Spleen (tissue), 11 donors: ENCODE measurements around the gene PPP4R3B. TPM values are rescaled to one million over a fixed set of nuclear protein-coding genes. Genes with fewer than 3 reads are reported as not detected.

ENCODE experiments used
- DNase-seq: peaks from one replicate; pipeline ENCODE4 v3.0.0-alpha.2; 2020
- H3K27ac ChIP-seq, 8 donors: fragments of 200-600 bp; sonication (generic) in 7 of 8; 1 replicate in 4 of 8; 2 replicates in 4 of 8; pipeline versions ENCODE4 v1.5.0 to v1.8.0; 2016 to 2021; ENCODE audit warnings: inconsistent platforms in 4 of 8, mild to moderate bottlenecking in 4 of 8, moderate library complexity in 1 of 8
- H3K27me3 ChIP-seq, 7 donors: fragments of 200-600 bp; sonication (generic) in 6 of 7; replicated peaks in 1 of 7; 1 replicate in 4 of 7; 2 replicates in 3 of 7; pipeline versions ENCODE4 v1.5.0 to v1.8.0; 2016 to 2021; ENCODE audit warnings: inconsistent platforms in 3 of 7, mild to moderate bottlenecking in 1 of 7
- H3K36me3 ChIP-seq, 6 donors: fragments of 200-600 bp; sonication (generic) in 5 of 6; 1 replicate in 4 of 6; 2 replicates in 2 of 6; pipeline versions ENCODE4 v1.5.0 to v1.8.0; 2016 to 2021; ENCODE audit warnings: inconsistent platforms in 2 of 6
- H3K4me1 ChIP-seq, 6 donors: fragments of 200-600 bp; sonication (generic) in 5 of 6; 1 replicate in 3 of 6; 2 replicates in 3 of 6; pipeline versions ENCODE4 v1.5.0 to v1.8.0; 2016 to 2021; ENCODE audit warnings: inconsistent platforms in 3 of 6
- H3K4me3 ChIP-seq, 8 donors: fragments of 200-600 bp; sonication (generic) in 7 of 8; 1 replicate in 4 of 8; 2 replicates in 4 of 8; pipeline versions ENCODE4 v1.5.0 to v1.8.0; 2016 to 2021; ENCODE audit warnings: inconsistent platforms in 4 of 8, mild to moderate bottlenecking in 4 of 8, moderate library complexity in 2 of 8
- H3K9me3 ChIP-seq, 8 donors: fragments of 200-600 bp; sonication (generic) in 7 of 8; 1 replicate in 4 of 8; 2 replicates in 4 of 8; pipeline versions ENCODE4 v1.5.0 to v1.8.0; 2016 to 2021; ENCODE audit warnings: inconsistent platforms in 4 of 8
- POLR2A ChIP-seq, 3 donors: fragments of 450-650 bp; IDR thresholded peaks; one replicate each; pipeline ENCODE4 v1.5.1; 2017; ENCODE audit warnings: antibody characterized with exemption in 3 of 3, mild to moderate bottlenecking in 1 of 3
- POLR2AphosphoS5 ChIP-seq, 3 donors: sonication (generic); formaldehyde crosslinking; IDR thresholded peaks; one replicate each; pipeline ENCODE4 v1.5.1; 2017; ENCODE audit warnings: antibody characterized with exemption in 3 of 3
- WGBS, 5 donors: extraction: QIAGEN DNeasy Blood & Tissue Kit in 3 of 5; methylation state at CpG; one replicate each; pipeline versions ENCODE4 v1.1.5 to v1.1.7; 2013 to 2018; 5-methylcytosine and 5-hydroxymethylcytosine counted together
- intact Hi-C: fragments of 100-400 bp; cut with DNase I; formaldehyde crosslinking; loops from one replicate; pipeline ENCODE4 v1.15.0; 2023; ENCODE audit warnings: low total_unique reads
- polyA plus RNA-seq, 3 donors: library from polyadenylated mRNA; stranded (reverse); fragments of 200-250 nt; gene quantifications; one replicate each; pipeline ENCODE4 v1.2.1, GENCODE V29; 2013
- total RNA-seq, 7 donors: library from RNA; depleted of rRNA in 3 of 7; stranded (reverse); fragments of >200 nt in 3 of 7; fragmentation: NEBNext Ultra II Directional in 4 of 7; extraction: Animal tissue kit (Norgen Biotek cat#: 25700) in 4 of 7; gene quantifications; one replicate each; pipeline versions ENCODE4 v1.1.0 to v1.2.1, GENCODE V29; 2016 to 2021
- TF ChIP-seq, protein P1 (sequence below), 11 experiments: fragments of 200-600 bp in 7 of 11; fragments of 450-650 bp in 4 of 11; sonication (generic) in 4 of 11; IDR thresholded peaks in 8 of 11; conservative IDR thresholded peaks in 3 of 11; 1 replicate in 7 of 11; 2 replicates in 4 of 11; pipeline versions ENCODE4 v1.4.0 to v1.8.0; 2016 to 2021; ENCODE audit warnings: antibody characterized with exemption in 11 of 11, inconsistent platforms in 4 of 11, mild to moderate bottlenecking in 1 of 11
- donor health status: healthy with polysubstance abuse.
- donor health status: DM: no; HTN: no; CAD: no; lungs with moderate emphysema.
- donor health status: DM: no; HTN: no; CAD: no.
- donor health status: Bipolar disorder and iron deficiency.
- donor health status: healthy.
- donor health status: DM: no; HTN: no; CAD: no.
- donor health status: DM: yes; HTN: yes; CAD: no.

Gene PPP4R3B
- total and polyA plus RNA-seq, 10 donors = 22.3 to 89.5 (median 74.4) TPM

DNA sequence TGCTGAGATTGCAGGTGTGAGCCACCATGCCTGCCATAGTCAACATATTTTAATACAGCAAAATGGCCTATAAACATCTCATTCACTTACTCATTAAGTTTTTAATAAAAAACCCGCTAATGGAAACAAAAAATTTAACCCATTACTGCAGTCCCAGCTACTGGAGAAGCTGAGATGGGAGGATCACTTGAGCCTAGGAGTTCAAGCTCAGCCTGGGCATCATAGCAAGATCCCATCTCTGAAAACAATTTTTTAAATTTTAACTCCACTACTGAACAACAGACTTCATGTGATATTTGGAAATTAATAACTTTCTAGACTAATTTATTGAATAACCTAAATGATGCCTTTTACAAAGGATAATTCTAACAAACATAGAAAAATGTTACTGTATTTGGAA is 5.4 kb downstream of the PPP4R3B start:
- intact Hi-C loops = loop anchor here (10.0 kb wide), 1 partner anchor 87 kb away; no protein-coding TSS in a partner anchor
- peaks cover 0 to 66% (median 39%) of the 10 kb centered on the region in 6 donors for H3K36me3 ChIP-seq
- H3K27me3 ChIP-seq = no peaks in the 10 kb centered on the region
- H3K27ac ChIP-seq = no peak overlapping the region
- peaks cover 18 to 92% (median 44%) of the 10 kb centered on the region in 6 donors for H3K4me1 ChIP-seq
- no peak for DNase-seq
- 89 to 96% (median 93%) methylated on average over 1 of the region's 1 CpG for whole genome bisulfite sequencing, 5 donors
- H3K9me3 ChIP-seq = no peaks in the 10 kb centered on the region
- TF ChIP-seq POLR2AphosphoS5 (IDR thresholded peaks at IDR 0.05) = no peak
- TF ChIP-seq, protein P1, sequence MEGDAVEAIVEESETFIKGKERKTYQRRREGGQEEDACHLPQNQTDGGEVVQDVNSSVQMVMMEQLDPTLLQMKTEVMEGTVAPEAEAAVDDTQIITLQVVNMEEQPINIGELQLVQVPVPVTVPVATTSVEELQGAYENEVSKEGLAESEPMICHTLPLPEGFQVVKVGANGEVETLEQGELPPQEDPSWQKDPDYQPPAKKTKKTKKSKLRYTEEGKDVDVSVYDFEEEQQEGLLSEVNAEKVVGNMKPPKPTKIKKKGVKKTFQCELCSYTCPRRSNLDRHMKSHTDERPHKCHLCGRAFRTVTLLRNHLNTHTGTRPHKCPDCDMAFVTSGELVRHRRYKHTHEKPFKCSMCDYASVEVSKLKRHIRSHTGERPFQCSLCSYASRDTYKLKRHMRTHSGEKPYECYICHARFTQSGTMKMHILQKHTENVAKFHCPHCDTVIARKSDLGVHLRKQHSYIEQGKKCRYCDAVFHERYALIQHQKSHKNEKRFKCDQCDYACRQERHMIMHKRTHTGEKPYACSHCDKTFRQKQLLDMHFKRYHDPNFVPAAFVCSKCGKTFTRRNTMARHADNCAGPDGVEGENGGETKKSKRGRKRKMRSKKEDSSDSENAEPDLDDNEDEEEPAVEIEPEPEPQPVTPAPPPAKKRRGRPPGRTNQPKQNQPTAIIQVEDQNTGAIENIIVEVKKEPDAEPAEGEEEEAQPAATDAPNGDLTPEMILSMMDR (IDR thresholded peaks at IDR 0.05 in 8 of 11, conservative IDR thresholded peaks at IDR 0.05 in 3 of 11) = no peak
- no peak for TF ChIP-seq POLR2A (IDR thresholded peaks at IDR 0.05)
- H3K4me3 ChIP-seq = no peak overlapping the region

GRCh38 chr2:55610954-55611743 is 6.3 kb downstream of the PPP4R3B start:
- no peaks in the 10 kb centered on the region for H3K9me3 ChIP-seq
- no peak overlapping the region for H3K27ac ChIP-seq
- TF ChIP-seq, protein P1 (IDR thresholded peaks at IDR 0.05 in 8 of 11, conservative IDR thresholded peaks at IDR 0.05 in 3 of 11) = no peak
- peak in 1 of 3 donors; percentile 17 for TF ChIP-seq POLR2AphosphoS5 (IDR thresholded peaks at IDR 0.05)
- no peak overlapping the region for H3K4me3 ChIP-seq
- no peak for DNase-seq
- peaks cover 0 to 74% (median 39%) of the 10 kb centered on the region in 6 donors for H3K36me3 ChIP-seq
- H3K27me3 ChIP-seq = no peaks in the 10 kb centered on the region
- WGBS, 5 donors = 89 to 98% (median 93%) methylated on average over 3 of the region's 3 CpGs
- intact Hi-C loops = loop anchor here (10.0 kb wide), 1 partner anchor 86 kb away; no protein-coding TSS in a partner anchor
- H3K4me1 ChIP-seq = peaks cover 17 to 90% (median 41%) of the 10 kb centered on the region in 6 donors

- Histone ChIP-seq H3K36me3 (peaks cover 0 to 70% (median 38%) of the 10 kb centered on the region in 6 donors), H3K27ac (no peak overlapping the region), H3K4me1 (peaks cover 8 to 84% (median 30%) of the 10 kb centered on the region in 6 donors), H3K27me3 (no peaks in the 10 kb centered on the region), H3K9me3 (no peaks in the 10 kb centered on the region), H3K4me3 (no peak overlapping the region)
- TF ChIP-seq, protein P1 (IDR thresholded peaks at IDR 0.05 in 8 of 11, conservative IDR thresholded peaks at IDR 0.05 in 3 of 11) = no peak
- no peak for TF ChIP-seq POLR2A (IDR thresholded peaks at IDR 0.05)
- no peak for TF ChIP-seq POLR2AphosphoS5 (IDR thresholded peaks at IDR 0.05)
- no peak for DNase-seq
- intact Hi-C loops = loop anchor here (10.0 kb wide), 1 partner anchor 85 kb away; no protein-coding TSS in a partner anchor
- WGBS, 5 donors = 75 to 89% (median 83%) methylated on average over 1 of the region's 1 CpG
These were observed 7.4 kb downstream of the PPP4R3B start for GRCh38 chr2:55609938-55610578.
